HepG2 (cell line): ENCODE results near the gene HOXD3. TPM values are rescaled to one million over a fixed set of nuclear protein-coding genes. Genes with fewer than 3 reads are reported as not detected.

Experiments used
- ARNT2 ChIP-seq: sonication (generic); formaldehyde crosslinking; IDR thresholded peaks from 2 replicates; pipeline ENCODE4 v1.8.0; 2022; ENCODE audit warnings: mild to moderate bottlenecking, low read depth, missing genetic modification reagents, moderate library complexity
- ATF1 ChIP-seq: IDR thresholded peaks from 2 replicates; pipeline ENCODE4 v1.6.1; 2016; ENCODE audit warnings: mild to moderate bottlenecking, control low read depth
- KDM5B ChIP-seq: sonication (generic); formaldehyde crosslinking; IDR thresholded peaks from 2 replicates; pipeline ENCODE4 v1.4.0; 2020; ENCODE audit warnings: missing genetic modification reagents, mild to moderate bottlenecking, borderline replicate concordance
- MBD4 ChIP-seq: IDR thresholded peaks from 2 replicates; pipeline ENCODE4 v1.6.1; 2012; ENCODE audit warnings: low read length, inconsistent platforms, borderline replicate concordance
- MIXL1 ChIP-seq: IDR thresholded peaks from 2 replicates; pipeline ENCODE4 v1.6.1; 2016
- NFYB ChIP-seq: sonication (generic); formaldehyde crosslinking; IDR thresholded peaks from 2 replicates; pipeline ENCODE4 v1.4.0; 2020; ENCODE audit warnings: missing genetic modification reagents
- THAP8 ChIP-seq: sonication (generic); formaldehyde crosslinking; IDR thresholded peaks from 2 replicates; pipeline ENCODE4 v1.5.1; 2020; ENCODE audit warnings: missing genetic modification reagents, mild to moderate bottlenecking, borderline replicate concordance
- ZNF17 ChIP-seq: sonication (generic); formaldehyde crosslinking; IDR thresholded peaks from 2 replicates; pipeline ENCODE4 v1.5.0; 2020; ENCODE audit warnings: mild to moderate bottlenecking, missing genetic modification reagents
- ZNF329 ChIP-seq: sonication (generic); formaldehyde crosslinking; IDR thresholded peaks from 2 replicates; pipeline ENCODE4 v1.9.0; 2021; ENCODE audit warnings: low read depth, mild to moderate bottlenecking, missing genetic modification reagents
- ZNF34 ChIP-seq: sonication (generic); formaldehyde crosslinking; IDR thresholded peaks from 2 replicates; pipeline ENCODE4 v1.4.0; 2020; ENCODE audit warnings: mild to moderate bottlenecking, missing genetic modification reagents, borderline replicate concordance
- ZNF580 ChIP-seq: IDR thresholded peaks from 2 replicates; pipeline ENCODE4 v1.6.1; 2016; ENCODE audit warnings: low read depth, borderline replicate concordance
- ZNF652 ChIP-seq: IDR thresholded peaks from 2 replicates; pipeline ENCODE4 v1.6.1; 2016; ENCODE audit warnings: low read depth, borderline replicate concordance
- ZNF839 ChIP-seq: sonication (generic); formaldehyde crosslinking; IDR thresholded peaks from 2 replicates; pipeline ENCODE4 v1.4.0; 2020; ENCODE audit warnings: missing genetic modification reagents, mild to moderate bottlenecking, borderline replicate concordance
- ZXDC ChIP-seq: sonication (generic); formaldehyde crosslinking; IDR thresholded peaks from 2 replicates; pipeline ENCODE4 v1.5.0; 2020; ENCODE audit warnings: mild to moderate bottlenecking, missing genetic modification reagents
- polyA plus RNA-seq, 8 experiments: library from polyadenylated mRNA; depleted of rRNA in 3 of 8; stranded (reverse) in 7 of 8; unstranded in 1 of 8; fragments of >200 nt; fragmentation: Illumina TruSeq in 4 of 8; extraction: Trizol in 4 of 8; gene quantifications; 2 replicates each; pipeline versions ENCODE4 v1.2.1 to v1.2.3, GENCODE V29; 2011 to 2016; ENCODE audit warnings: low read depth in 4 of 8, missing spikeins in 1 of 8, mixed read lengths in 1 of 8; ENCODE audit not compliant: insufficient read depth in 1 of 8
- total RNA-seq, 5 experiments: library from RNA; depleted of rRNA; stranded (reverse); fragments of >200 nt; fragmentation: Illumina TruSeq; extraction: Trizol; gene quantifications; 2 replicates each; pipeline ENCODE4 v1.2.3, GENCODE V29; 2016; ENCODE audit warnings: low read depth in 1 of 5
- TF ChIP-seq, protein P1 (sequence below): sonication (generic); formaldehyde crosslinking; IDR thresholded peaks from 2 replicates; pipeline ENCODE4 v1.4.0; 2020; ENCODE audit warnings: missing genetic modification reagents, borderline replicate concordance
- TF ChIP-seq, protein P2 (sequence below): sonication (generic); formaldehyde crosslinking; IDR thresholded peaks from 2 replicates; pipeline ENCODE4 v1.4.0; 2020; ENCODE audit warnings: mild to moderate bottlenecking, missing genetic modification reagents, borderline replicate concordance
- TF ChIP-seq, protein P3 (sequence below): sonication (generic); formaldehyde crosslinking; conservative IDR thresholded peaks from 2 replicates; pipeline ENCODE4 v1.4.0; 2020; ENCODE audit warnings: missing genetic modification reagents
- TF ChIP-seq, protein P4 (sequence below): sonication (generic); formaldehyde crosslinking; conservative IDR thresholded peaks from 2 replicates; pipeline ENCODE4 v1.5.0; 2020; ENCODE audit warnings: missing genetic modification reagents

HOXD3 gene
- total and polyA plus RNA-seq, 2 of the 13 experiments (the other 11 are each of a cell fraction or from before 2014, with no cell fraction given): 0.05 to 0.09 TPM

- TF ChIP-seq, protein P1, sequence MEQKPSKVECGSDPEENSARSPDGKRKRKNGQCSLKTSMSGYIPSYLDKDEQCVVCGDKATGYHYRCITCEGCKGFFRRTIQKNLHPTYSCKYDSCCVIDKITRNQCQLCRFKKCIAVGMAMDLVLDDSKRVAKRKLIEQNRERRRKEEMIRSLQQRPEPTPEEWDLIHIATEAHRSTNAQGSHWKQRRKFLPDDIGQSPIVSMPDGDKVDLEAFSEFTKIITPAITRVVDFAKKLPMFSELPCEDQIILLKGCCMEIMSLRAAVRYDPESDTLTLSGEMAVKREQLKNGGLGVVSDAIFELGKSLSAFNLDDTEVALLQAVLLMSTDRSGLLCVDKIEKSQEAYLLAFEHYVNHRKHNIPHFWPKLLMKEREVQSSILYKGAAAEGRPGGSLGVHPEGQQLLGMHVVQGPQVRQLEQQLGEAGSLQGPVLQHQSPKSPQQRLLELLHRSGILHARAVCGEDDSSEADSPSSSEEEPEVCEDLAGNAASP: peak; percentile 79
- no peak for TF ChIP-seq ZNF17 (CRISPR knock-in tag)
- TF ChIP-seq, protein P2, sequence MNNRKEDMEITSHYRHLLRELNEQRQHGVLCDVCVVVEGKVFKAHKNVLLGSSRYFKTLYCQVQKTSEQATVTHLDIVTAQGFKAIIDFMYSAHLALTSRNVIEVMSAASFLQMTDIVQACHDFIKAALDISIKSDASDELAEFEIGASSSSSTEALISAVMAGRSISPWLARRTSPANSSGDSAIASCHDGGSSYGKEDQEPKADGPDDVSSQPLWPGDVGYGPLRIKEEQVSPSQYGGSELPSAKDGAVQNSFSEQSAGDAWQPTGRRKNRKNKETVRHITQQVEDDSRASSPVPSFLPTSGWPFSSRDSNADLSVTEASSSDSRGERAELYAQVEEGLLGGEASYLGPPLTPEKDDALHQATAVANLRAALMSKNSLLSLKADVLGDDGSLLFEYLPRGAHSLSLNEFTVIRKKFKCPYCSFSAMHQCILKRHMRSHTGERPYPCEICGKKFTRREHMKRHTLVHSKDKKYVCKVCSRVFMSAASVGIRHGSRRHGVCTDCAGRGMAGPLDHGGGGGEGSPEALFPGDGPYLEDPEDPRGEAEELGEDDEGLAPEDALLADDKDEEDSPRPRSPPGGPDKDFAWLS (CRISPR knock-in tag): no peak
- TF ChIP-seq KDM5B (CRISPR knock-in tag): peak; percentile 88; the same call in 1 of the 2 replicates
- TF ChIP-seq NFYB (CRISPR knock-in tag): no peak
- peak; percentile 76; the same call in 1 of the 2 replicates for TF ChIP-seq ZNF580 (CRISPR knock-in tag)
- no peak for TF ChIP-seq ATF1
- TF ChIP-seq, protein P3, sequence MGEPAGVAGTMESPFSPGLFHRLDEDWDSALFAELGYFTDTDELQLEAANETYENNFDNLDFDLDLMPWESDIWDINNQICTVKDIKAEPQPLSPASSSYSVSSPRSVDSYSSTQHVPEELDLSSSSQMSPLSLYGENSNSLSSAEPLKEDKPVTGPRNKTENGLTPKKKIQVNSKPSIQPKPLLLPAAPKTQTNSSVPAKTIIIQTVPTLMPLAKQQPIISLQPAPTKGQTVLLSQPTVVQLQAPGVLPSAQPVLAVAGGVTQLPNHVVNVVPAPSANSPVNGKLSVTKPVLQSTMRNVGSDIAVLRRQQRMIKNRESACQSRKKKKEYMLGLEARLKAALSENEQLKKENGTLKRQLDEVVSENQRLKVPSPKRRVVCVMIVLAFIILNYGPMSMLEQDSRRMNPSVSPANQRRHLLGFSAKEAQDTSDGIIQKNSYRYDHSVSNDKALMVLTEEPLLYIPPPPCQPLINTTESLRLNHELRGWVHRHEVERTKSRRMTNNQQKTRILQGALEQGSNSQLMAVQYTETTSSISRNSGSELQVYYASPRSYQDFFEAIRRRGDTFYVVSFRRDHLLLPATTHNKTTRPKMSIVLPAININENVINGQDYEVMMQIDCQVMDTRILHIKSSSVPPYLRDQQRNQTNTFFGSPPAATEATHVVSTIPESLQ (CRISPR knock-in tag): no peak
- 0 out of 2 replicates have a peak, but pooled peaks have one; percentile 91 for TF ChIP-seq ZNF839 (CRISPR knock-in tag)
- no peak for TF ChIP-seq MBD4
- peak; percentile 62; the same call in 1 of the 2 replicates for TF ChIP-seq ZNF329 (CRISPR knock-in tag)
- peak; percentile 83; the same call in 1 of the 2 replicates for TF ChIP-seq ARNT2 (CRISPR knock-in tag)
- no peak for TF ChIP-seq ZNF652 (CRISPR knock-in tag)
- no peak for TF ChIP-seq MIXL1 (CRISPR knock-in tag)
- no peak for TF ChIP-seq ZXDC (CRISPR knock-in tag)
- TF ChIP-seq, protein P4, sequence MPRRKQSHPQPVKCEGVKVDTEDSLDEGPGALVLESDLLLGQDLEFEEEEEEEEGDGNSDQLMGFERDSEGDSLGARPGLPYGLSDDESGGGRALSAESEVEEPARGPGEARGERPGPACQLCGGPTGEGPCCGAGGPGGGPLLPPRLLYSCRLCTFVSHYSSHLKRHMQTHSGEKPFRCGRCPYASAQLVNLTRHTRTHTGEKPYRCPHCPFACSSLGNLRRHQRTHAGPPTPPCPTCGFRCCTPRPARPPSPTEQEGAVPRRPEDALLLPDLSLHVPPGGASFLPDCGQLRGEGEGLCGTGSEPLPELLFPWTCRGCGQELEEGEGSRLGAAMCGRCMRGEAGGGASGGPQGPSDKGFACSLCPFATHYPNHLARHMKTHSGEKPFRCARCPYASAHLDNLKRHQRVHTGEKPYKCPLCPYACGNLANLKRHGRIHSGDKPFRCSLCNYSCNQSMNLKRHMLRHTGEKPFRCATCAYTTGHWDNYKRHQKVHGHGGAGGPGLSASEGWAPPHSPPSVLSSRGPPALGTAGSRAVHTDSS (CRISPR knock-in tag): no peak
- no peak for TF ChIP-seq THAP8 (CRISPR knock-in tag)
- TF ChIP-seq ZNF34 (CRISPR knock-in tag): 0 out of 2 replicates have a peak, but pooled peaks have one; percentile 33
Measured at GRCh38 chr2:176140513-176141317, 16.4 kb upstream of the HOXD3 start (continued).
